ENCODE results near the gene SELENOI. TPM values are rescaled to one million over a fixed set of nuclear protein-coding genes. Genes with fewer than 3 reads are reported as not detected.

The SELENOI gene
- total and polyA plus RNA-seq, 2 donors (not counting 3 experiments of a cell fraction or from before 2014, with no cell fraction given) = 10.8 to 25.3 TPM

GRCh38 chr2:26337298-26337697 is 8.6 kb upstream of the SELENOI start:
- H3K36me3 ChIP-seq (ENCODE audit: control insufficient read depth in 2 of 2, extremely low read depth in 1 of 2, insufficient read depth in 2 of 2, low read length in 2 of 2) = no peaks in the 10 kb centered on the region
- no TSS peak for BruUV-seq (replicated peaks)
- peaks cover 5 to 13% of the 10 kb centered on the region in 2 experiments for H3K27me3 ChIP-seq (ENCODE audit: control insufficient read depth in 2 of 2, insufficient read depth in 2 of 2, low read length in 2 of 2)
- H3K4me3 ChIP-seq (replicated peaks in 1 of 3; ENCODE audit: insufficient read depth in 1 of 3, low read depth in 1 of 3, low read length in 3 of 3) = no peak overlapping the region
- H4K20me1 ChIP-seq (replicated peaks; ENCODE audit: control insufficient read depth, extremely low read depth, insufficient read depth, low read length) = no peaks in the 10 kb centered on the region
- ChIA-PET POLR2A (no interaction called here), CTCF (no interaction called here)
- no peak for DNase-seq (ENCODE audit: low read depth, low spot score)
- H3K79me2 ChIP-seq (ENCODE audit: control insufficient read depth, insufficient read depth, low read length) = no peaks in the 10 kb centered on the region
- dilution Hi-C loops (cut with MboI; ENCODE audit: extremely low pct_ligation_motif_present, low sequenced_read_pairs) = no loop called here
- FAIRE-seq = no peak
- no peaks in the 10 kb centered on the region for H3K9me1 ChIP-seq (replicated peaks; ENCODE audit: control insufficient read depth, extremely low read depth, insufficient read depth, low read length)
- H2AFZ ChIP-seq (ENCODE audit: low read depth, low read length) = no peak overlapping the region
- H3K9ac ChIP-seq (replicated peaks; ENCODE audit: extremely low read depth, insufficient read depth, low read length) = no peak overlapping the region
- H3K4me1 ChIP-seq (ENCODE audit: control insufficient read depth, extremely low read depth, insufficient read depth, low read length) = no peaks in the 10 kb centered on the region
- intact Hi-C loops (cut with micrococcal nuclease) = no loop called here
- TF ChIP-seq CTCF (IDR thresholded peaks at IDR 0.05; ENCODE audit: extremely low read depth in 1 of 2, insufficient read depth in 1 of 2, low read depth in 1 of 2, low read length in 2 of 2) = no peak
- TF ChIP-seq MYC (IDR thresholded peaks at IDR 0.05; ENCODE audit: low read depth, low read length) = no peak
- TF ChIP-seq GATA2 (IDR thresholded peaks at IDR 0.05; ENCODE audit: insufficient read depth, insufficient read length, low read depth, low read length) = no peak
- no peak for TF ChIP-seq JUN (IDR thresholded peaks at IDR 0.05; ENCODE audit: borderline replicate concordance, insufficient read depth, insufficient read length, low read depth)
- TF ChIP-seq FOS (IDR thresholded peaks at IDR 0.05; ENCODE audit: borderline replicate concordance, insufficient read depth, low read length) = no peak
- TF ChIP-seq EZH2 (IDR thresholded peaks at IDR 0.05; ENCODE audit: borderline replicate concordance, low read depth, low read length, severe bottlenecking) = no peak
- TF ChIP-seq MAX (IDR thresholded peaks at IDR 0.05; ENCODE audit: insufficient read depth, insufficient read length) = no peak
- no peak for TF ChIP-seq POLR2AphosphoS5 (IDR thresholded peaks at IDR 0.05; ENCODE audit: insufficient read depth, low read depth, low read length)
- no peak for TF ChIP-seq POLR2A (IDR thresholded peaks at IDR 0.05; ENCODE audit: low read depth, low read length)
- no peak overlapping the region for H3K27ac ChIP-seq (ENCODE audit: insufficient read depth, low read depth, low read length)
- no peak overlapping the region for H3K4me2 ChIP-seq (ENCODE audit: insufficient read depth, low read length)
- no peaks in the 10 kb centered on the region for H3K9me3 ChIP-seq (replicated peaks; ENCODE audit: control insufficient read depth, insufficient read depth, low read length)
